AG09309 (cell line): ENCODE measurements around the gene BDKRB2.

Experiments used
- DNase-seq: peaks from one replicate; pipeline ENCODE4 v3.0.0-alpha.2; 2010; ENCODE audit warnings: low read depth
- H3K4me3 ChIP-seq: 2 replicates; pipeline ENCODE4 v1.5.1; 2011; ENCODE audit warnings: mild to moderate bottlenecking, low read depth, low read length, moderate library complexity; ENCODE audit not compliant: control insufficient read depth
- CTCF ChIP-seq: IDR thresholded peaks from 2 replicates; pipeline ENCODE4 v1.5.1; 2011; ENCODE audit warnings: mild to moderate bottlenecking, low read depth, low read length, inconsistent platforms; ENCODE audit not compliant: insufficient read depth, control insufficient read depth; ENCODE audit errors: missing control alignments

BDKRB2 gene

DNA sequence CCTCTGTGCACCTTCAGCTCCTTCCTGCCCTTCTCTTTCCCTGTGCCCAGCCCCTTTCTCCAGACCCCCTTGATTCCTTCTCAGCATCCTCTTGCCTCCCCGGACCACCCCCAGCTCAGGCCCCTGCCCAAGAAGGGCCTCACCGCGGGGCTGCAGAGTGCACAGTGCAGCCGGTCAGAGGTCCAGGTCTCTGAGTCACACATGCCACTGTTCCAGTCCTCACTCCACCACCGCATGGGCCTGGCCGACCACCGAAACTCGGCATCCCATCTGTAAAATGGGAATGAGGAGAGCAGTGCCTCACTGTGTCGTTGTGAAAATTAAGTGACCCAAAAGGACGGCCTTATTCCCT is 64.7 kb downstream of the BDKRB2 start:
- no peak overlapping the region for H3K4me3 ChIP-seq
- DNase-seq: no peak
- no peak for TF ChIP-seq CTCF

DNA sequence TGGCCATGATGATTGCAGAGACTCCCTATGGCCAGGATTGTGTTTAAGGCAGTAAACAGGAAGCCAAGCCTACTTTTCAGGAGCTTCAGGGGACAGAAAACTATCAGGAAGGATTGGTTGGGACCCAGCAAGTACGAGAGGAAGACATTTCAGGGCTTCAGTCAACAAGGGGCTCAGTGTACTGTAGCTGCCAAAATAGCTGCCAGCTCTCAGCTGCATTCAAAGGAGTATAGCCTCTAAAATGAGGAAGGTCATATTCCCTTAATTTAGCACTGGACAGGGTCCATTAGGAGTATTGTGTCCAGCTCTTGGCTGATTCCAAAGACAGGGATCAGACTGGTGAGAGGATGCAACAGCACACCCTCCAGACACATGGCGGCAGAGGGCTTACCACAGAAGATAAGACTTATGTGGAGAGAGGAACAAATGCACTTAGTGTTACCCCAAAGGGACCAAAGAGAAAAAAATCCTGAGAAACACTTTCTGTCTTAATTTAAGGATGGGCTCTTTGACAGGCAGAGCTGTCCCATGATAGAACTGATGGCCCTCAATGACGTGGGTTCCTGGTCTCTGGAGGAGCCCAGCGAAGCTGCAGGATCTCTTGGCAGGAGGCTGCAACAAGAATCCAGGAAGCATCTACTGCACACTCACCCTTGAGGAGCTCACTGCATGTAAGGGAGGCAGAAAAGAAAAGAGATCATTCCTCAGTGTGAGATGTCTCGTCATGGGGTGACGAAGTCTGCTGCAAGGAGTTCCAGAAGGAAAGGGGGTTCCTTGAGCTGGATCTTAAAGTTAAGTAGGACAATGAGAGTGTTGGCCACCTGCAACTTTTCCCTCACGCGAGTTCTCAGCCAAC is 66.2 kb downstream of the BDKRB2 start:
- no peak for TF ChIP-seq CTCF
- DNase-seq: no peak
- H3K4me3 ChIP-seq: no peak overlapping the region

- TF ChIP-seq CTCF: no peak
- DNase-seq: no peak
- no peak overlapping the region for H3K4me3 ChIP-seq
Observed at GRCh38 chr14:96271421-96271762, 66.8 kb downstream of the BDKRB2 start.

- H3K4me3 ChIP-seq: no peak overlapping the region
- DNase-seq: no peak
Observed at GRCh38 chr14:96272777-96273473, 68.3 kb downstream of the BDKRB2 start.

DNA sequence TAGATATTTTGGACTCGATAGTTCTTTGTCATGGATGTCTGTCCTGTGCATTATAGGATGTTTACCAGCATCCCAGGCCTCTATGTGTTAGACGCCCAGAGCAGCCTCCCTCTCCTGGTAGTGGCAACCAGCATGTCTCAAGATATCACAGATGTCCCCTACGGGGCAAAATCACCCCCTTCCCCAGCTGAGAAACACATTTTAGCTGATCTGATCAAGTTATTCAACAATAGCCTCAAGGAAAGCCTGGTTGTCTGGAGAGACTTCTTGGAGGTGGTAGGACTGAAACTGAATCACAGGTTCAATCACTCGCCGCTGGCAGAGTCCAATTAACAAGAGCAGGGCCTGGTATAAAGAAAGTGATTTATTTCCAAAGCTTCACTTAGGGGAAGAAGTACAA is 69.0 kb downstream of the BDKRB2 start:
- no peak for DNase-seq
- no peak for TF ChIP-seq CTCF
- H3K4me3 ChIP-seq: no peak overlapping the region

More at GRCh38 chr14:96272777-96273473, 68.3 kb downstream of the BDKRB2 start:
- no peak for TF ChIP-seq CTCF

DNA sequence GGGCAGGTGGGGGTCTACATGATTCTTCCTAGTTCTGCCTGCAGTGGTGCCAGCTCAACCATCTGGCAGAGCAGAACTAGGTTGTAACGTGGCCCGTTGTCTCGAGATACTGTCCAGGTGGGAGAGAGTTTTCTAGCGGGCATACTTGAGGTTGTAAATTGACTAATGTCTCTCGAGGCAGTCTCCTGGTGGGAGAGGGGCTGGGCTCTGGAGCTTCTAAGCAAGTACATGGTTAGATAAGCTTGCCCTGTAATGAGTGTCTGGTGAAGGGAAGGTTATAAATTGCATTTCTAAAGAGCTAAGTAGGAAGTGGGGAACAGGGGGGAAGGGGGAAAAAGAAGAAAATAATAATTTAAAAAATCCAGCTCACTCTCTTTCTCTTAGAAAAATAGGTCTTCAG is 69.5 kb downstream of the BDKRB2 start:
- no peak overlapping the region for H3K4me3 ChIP-seq
- TF ChIP-seq CTCF: no peak
- no peak for DNase-seq

GRCh38 chr14:96274543-96274942 is 69.9 kb downstream of the BDKRB2 start:
- TF ChIP-seq CTCF: no peak
- peak; percentile 94 for DNase-seq
- no peak overlapping the region for H3K4me3 ChIP-seq
